Measurements from ENCODE around the gene GABRR3. TPM values are rescaled to one million over a fixed set of nuclear protein-coding genes. Genes with fewer than 3 reads are reported as not detected.

The GABRR3 gene
- total RNA-seq (not detected in 2 replicates), polyA plus RNA-seq (not detected in 2 replicates)

GRCh38 chr3:98035208-98035607 lies at the start of gene GABRR3:
TSS of gene GABRR3 (minus strand) at chr3:98035315. CDS start at chr3:98034987, 328 bp downstream.
- TF ChIP-seq CTCF (IDR thresholded peaks at IDR 0.05; ENCODE audit: low read depth, low read length): no peak
- peaks cover 3% of the 10 kb centered on the region for H3K27me3 ChIP-seq
- H3K36me3 ChIP-seq: no peaks in the 10 kb centered on the region
- peaks cover 9% of the 10 kb centered on the region for H3K4me1 ChIP-seq (ENCODE audit: low read depth)
- no peak within 1 kb of the TSS for H3K27ac ChIP-seq
- DNase-seq (ENCODE audit: low read depth in 1 of 2, low spot score in 1 of 2): no peak
- H3K9me3 ChIP-seq (ENCODE audit: low read depth): no peaks in the 10 kb centered on the region
- H3K4me3 ChIP-seq: no peak within 1 kb of the TSS

GRCh38 chr3:98073486-98073885 lies 38.4 kb upstream of the GABRR3 start:
- Histone ChIP-seq H3K9me3 (ENCODE audit: low read depth) (no peaks in the 10 kb centered on the region), H3K27me3 (no peaks in the 10 kb centered on the region), H3K27ac (no peak overlapping the region), H3K4me3 (no peak overlapping the region), H3K4me1 (ENCODE audit: low read depth) (no peaks in the 10 kb centered on the region), H3K36me3 (no peaks in the 10 kb centered on the region)
- no peak for DNase-seq (ENCODE audit: low read depth in 1 of 2, low spot score in 1 of 2)
- TF ChIP-seq CTCF (IDR thresholded peaks at IDR 0.05; ENCODE audit: low read depth, low read length): no peak

GRCh38 chr3:98070840-98071239 lies 35.7 kb upstream of the GABRR3 start:
- Histone ChIP-seq H3K36me3 (no peaks in the 10 kb centered on the region), H3K9me3 (ENCODE audit: low read depth) (no peaks in the 10 kb centered on the region), H3K4me3 (no peak overlapping the region), H3K27ac (no peak overlapping the region), H3K27me3 (no peaks in the 10 kb centered on the region), H3K4me1 (ENCODE audit: low read depth) (no peaks in the 10 kb centered on the region)
- no peak for DNase-seq (ENCODE audit: low read depth in 1 of 2, low spot score in 1 of 2)
- TF ChIP-seq CTCF (IDR thresholded peaks at IDR 0.05; ENCODE audit: low read depth, low read length): no peak

GRCh38 chr3:98068824-98069223 lies 33.7 kb upstream of the GABRR3 start:
- no peaks in the 10 kb centered on the region for H3K9me3 ChIP-seq (ENCODE audit: low read depth)
- H3K4me3 ChIP-seq: no peak overlapping the region
- no peak overlapping the region for H3K27ac ChIP-seq
- no peaks in the 10 kb centered on the region for H3K4me1 ChIP-seq (ENCODE audit: low read depth)
- DNase-seq (ENCODE audit: low read depth in 1 of 2, low spot score in 1 of 2): no peak
- H3K27me3 ChIP-seq: no peaks in the 10 kb centered on the region
- TF ChIP-seq CTCF (IDR thresholded peaks at IDR 0.05; ENCODE audit: low read depth, low read length): no peak
- H3K36me3 ChIP-seq: no peaks in the 10 kb centered on the region

GRCh38 chr3:98058244-98058960 lies 23.3 kb upstream of the GABRR3 start:
- H3K27ac ChIP-seq: peak overlapping the region; percentile 77
- H3K4me3 ChIP-seq: no peak overlapping the region
- no peaks in the 10 kb centered on the region for H3K27me3 ChIP-seq
- H3K9me3 ChIP-seq (ENCODE audit: low read depth): no peaks in the 10 kb centered on the region
- no peaks in the 10 kb centered on the region for H3K36me3 ChIP-seq
- DNase-seq (ENCODE audit: low read depth in 1 of 2, low spot score in 1 of 2): peak in 1 of 2 donors; percentile 7
- no peak for TF ChIP-seq CTCF (IDR thresholded peaks at IDR 0.05; ENCODE audit: low read depth, low read length)
- peaks cover 19% of the 10 kb centered on the region for H3K4me1 ChIP-seq (ENCODE audit: low read depth)
